AG09319 (cell line): ENCODE data around the gene LRRTM1.

Source experiments
- DNase-seq: peaks from one replicate; pipeline ENCODE4 v3.0.0-alpha.2; 2010; ENCODE audit warnings: low read depth; ENCODE audit errors: extremely low read depth
- CTCF ChIP-seq: IDR thresholded peaks from 2 replicates; pipeline ENCODE4 v1.5.1; 2011; ENCODE audit warnings: low read depth, mild to moderate bottlenecking, inconsistent platforms, low read length, moderate library complexity

Gene LRRTM1

GRCh38 chr2:80302314-80303005 is 2.1 kb downstream of the LRRTM1 start:
- DNase-seq = no peak
- TF ChIP-seq CTCF = no peak

- TF ChIP-seq CTCF = no peak
- DNase-seq = no peak
Observed at GRCh38 chr2:80302001-80302313, 2.6 kb downstream of the LRRTM1 start.

- DNase-seq = no peak
- no peak for TF ChIP-seq CTCF
Observed at GRCh38 chr2:80300954-80301353, 3.6 kb downstream of the LRRTM1 start.

- DNase-seq = no peak
Observed at GRCh38 chr2:80300346-80300745, 4.2 kb downstream of the LRRTM1 start.

GRCh38 chr2:80299661-80300060 is 4.9 kb downstream of the LRRTM1 start:
- no peak for TF ChIP-seq CTCF
- DNase-seq = no peak

More at GRCh38 chr2:80300346-80300745, 4.2 kb downstream of the LRRTM1 start:
- no peak for TF ChIP-seq CTCF

- no peak for TF ChIP-seq CTCF
Observed at GRCh38 chr2:80298954-80299353, 5.6 kb downstream of the LRRTM1 start.

GRCh38 chr2:80293039-80293438 is 11.5 kb downstream of the LRRTM1 start:
- DNase-seq = no peak
- no peak for TF ChIP-seq CTCF

More at GRCh38 chr2:80298954-80299353, 5.6 kb downstream of the LRRTM1 start:
- DNase-seq = no peak
